ENCODE results near the gene ARHGEF4.

GRCh38 chr2:130822766-130823165 is 13.9 kb upstream of the ARHGEF4 start:
- TF ChIP-seq BHLHE40 (IDR thresholded peaks at IDR 0.05; ENCODE audit: borderline replicate concordance) (no peak), FOXK2 (IDR thresholded peaks at IDR 0.05) (no peak), ZNF384 (IDR thresholded peaks at IDR 0.05) (no peak), CTBP1 (IDR thresholded peaks at IDR 0.05; ENCODE audit: borderline replicate concordance) (no peak), FOXM1 (IDR thresholded peaks at IDR 0.05; ENCODE audit: borderline replicate concordance) (no peak), TARDBP (IDR thresholded peaks at IDR 0.05) (no peak), L3MBTL2 (conservative IDR thresholded peaks at IDR 0.05) (no peak), HDGF (IDR thresholded peaks at IDR 0.05; ENCODE audit: borderline replicate concordance) (no peak), SP1 (IDR thresholded peaks at IDR 0.05) (no peak), SUZ12 (IDR thresholded peaks at IDR 0.05) (no peak), ELF4 (IDR thresholded peaks at IDR 0.05) (no peak)

Data from HEK293T (cell line).